GM19463 (cell line): Measurements from ENCODE around the gene MED13L.

ENCODE experiments used
- ATAC-seq: cut with Tn5 transposase; IDR thresholded peaks from one replicate; pipeline ENCODE4 v1.9.1; 2021; ENCODE audit warnings: mild to moderate bottlenecking, moderate library complexity; ENCODE audit not compliant: unreplicated experiment

MED13L gene

GRCh38 chr12:116216022-116216756 is 61.3 kb downstream of the MED13L start:
- no peak for ATAC-seq

DNA sequence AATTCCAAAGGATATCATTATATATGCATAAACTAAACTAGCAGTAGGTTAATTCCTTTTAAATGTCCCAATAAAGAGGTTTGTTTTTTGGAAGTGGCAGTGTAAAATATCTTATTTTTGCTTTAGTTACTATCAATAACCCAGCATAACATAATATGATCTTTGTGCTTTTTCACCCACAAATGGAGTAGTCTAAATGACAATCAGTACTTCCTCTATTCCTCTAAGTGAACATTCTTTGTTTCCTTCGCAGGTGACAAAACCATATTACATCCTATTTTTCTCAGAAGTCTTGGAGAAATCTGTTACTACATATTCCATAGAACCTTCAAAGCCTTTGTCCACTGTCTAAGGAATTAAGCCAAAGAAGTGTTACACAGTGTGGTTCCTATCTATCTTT is 62.5 kb downstream of the MED13L start:
- ATAC-seq = no peak

- ATAC-seq = no peak
These were observed 63.5 kb downstream of the MED13L start for GRCh38 chr12:116213885-116214527.

GRCh38 chr12:116213014-116213413 is 64.5 kb downstream of the MED13L start:
- no peak for ATAC-seq

GRCh38 chr12:116210762-116211161 is 66.7 kb downstream of the MED13L start:
- ATAC-seq = no peak

DNA sequence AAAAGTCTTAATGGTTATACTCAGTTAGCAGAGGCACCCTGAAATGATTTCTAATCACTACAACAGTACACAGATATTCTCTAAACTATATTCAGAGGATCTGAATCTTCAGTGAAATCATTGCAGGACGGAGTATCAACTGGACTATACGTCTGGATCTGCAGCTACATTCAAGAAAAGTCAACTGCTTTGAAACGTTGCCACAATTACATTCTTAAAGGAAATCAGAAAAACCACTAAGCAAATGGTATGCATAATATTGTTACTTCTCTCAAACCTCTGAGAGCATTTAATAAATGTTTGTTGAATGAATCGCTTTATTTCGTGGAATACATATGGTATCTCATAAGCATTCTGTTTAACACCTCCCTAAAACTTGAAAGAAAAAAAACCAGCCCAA is 67.4 kb downstream of the MED13L start:
- ATAC-seq = no peak

DNA sequence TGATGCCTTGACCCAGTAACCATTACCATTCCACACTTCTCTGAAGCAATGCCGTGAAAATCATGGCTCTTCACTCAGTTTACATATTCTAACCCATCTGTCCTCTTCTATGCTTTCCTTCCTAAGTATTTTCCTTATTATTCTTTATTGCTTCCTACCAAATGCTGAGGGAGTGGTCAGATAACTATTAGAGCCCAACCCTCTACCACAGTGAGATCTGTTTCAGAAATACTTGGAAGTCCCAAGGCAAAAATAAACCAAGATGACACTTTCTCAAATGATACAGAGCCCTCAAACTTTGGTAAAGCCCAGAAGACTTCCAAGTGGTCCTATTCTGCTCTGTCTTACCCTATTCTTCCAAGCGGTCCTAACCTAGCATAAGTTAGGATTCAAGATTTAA is 68.0 kb downstream of the MED13L start:
- no peak for ATAC-seq

DNA sequence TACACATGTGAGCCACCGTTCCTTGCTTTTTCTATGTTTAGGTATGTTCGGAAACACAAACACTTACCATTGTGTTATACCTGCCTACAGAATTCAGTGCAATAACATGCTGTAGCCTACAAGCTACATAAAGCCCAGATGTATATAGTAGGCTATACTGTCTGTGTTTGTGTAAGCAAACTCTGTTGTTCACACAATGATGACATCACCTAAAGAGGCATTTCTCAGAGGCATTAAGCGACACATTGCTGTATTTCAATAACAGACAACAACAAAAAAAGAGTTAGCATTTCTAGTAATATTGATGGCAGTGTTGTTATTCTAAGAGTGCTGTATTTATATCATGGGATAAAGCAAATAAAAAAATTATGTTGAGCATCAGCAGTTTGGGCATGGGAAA is 70.2 kb downstream of the MED13L start:
- ATAC-seq = no peak

GRCh38 chr12:116206828-116207227 is 70.7 kb downstream of the MED13L start:
- no peak for ATAC-seq

DNA sequence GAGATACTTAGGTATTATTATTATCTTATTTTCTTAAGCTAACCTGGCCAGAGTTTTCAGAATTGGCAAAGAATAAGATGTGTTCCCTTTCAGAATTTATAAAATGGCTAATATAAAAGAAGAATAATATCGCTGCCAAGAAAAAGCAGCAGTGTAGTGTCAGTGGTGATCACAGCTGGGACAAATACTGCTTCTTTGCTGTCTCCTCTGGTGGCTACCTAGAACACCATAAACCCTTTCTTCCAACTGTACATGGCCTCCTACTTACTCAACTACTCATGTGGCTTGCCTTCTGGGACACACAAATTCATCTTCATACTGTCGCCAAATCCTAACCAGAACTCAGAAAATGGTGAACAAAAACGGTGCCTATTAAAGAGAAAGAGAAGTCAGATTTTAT is 72.7 kb downstream of the MED13L start:
- ATAC-seq = no peak

GRCh38 chr12:116204169-116204568 is 73.3 kb downstream of the MED13L start:
- ATAC-seq = no peak

DNA sequence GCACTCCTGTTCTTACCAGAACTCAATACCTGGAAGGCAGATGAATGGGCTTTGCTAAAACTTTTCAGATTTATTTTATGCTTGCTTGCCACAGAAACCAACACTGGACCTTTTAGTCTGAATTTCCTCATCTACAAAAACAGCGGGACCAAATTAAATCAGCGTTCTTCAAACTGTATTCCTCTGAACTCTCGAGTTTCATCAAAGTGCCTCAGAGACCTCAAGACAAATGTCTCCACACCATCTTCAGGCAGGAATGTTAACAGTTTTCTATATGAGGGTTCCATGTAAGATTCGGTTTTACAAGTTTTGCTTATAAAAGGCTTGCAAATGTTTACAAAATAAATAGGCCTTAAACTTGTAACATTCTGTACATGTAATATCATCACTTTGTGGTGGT is 74.6 kb downstream of the MED13L start:
- ATAC-seq = no peak

DNA sequence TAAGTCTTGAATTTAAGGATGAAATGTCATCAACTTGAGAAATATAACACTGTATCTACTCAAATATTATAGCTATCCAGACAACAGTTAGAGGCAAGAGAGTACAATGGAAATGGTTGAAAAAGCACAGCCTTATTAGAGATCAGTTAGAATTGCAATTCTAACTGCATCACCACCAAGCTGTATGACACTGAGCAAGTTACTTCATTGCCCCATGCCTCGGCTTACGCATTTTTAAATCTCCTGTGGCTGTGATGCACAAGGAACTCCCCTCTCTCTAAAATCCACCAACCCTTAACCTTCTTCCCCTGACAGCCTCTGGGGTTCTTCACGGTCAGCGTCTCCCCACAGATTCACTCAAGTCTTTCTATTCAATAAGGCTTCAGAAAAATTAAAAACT is 75.1 kb downstream of the MED13L start:
- no peak for ATAC-seq

DNA sequence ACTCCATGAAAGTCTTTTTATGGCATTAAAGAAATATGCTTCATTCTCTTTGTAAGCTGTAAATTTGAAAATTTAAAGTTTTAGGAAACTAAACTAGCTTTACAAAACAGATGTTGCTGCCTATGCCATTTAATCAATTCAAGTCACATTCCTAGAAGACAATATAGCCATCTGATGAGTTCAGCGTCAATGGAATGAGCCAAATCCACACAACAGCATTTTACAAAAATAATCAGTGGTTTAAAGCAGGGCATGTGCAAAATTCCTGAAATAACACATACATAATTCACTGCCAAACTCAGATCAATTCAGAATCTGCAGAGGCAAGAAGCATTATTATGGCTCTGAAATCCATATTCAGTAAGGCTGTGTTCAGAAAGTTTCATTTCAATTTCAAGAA is 75.6 kb downstream of the MED13L start:
- ATAC-seq = no peak

GRCh38 chr12:116201359-116201758 is 76.1 kb downstream of the MED13L start:
- ATAC-seq = no peak

- ATAC-seq = no peak
These were observed 76.7 kb downstream of the MED13L start for GRCh38 chr12:116200812-116201211.

DNA sequence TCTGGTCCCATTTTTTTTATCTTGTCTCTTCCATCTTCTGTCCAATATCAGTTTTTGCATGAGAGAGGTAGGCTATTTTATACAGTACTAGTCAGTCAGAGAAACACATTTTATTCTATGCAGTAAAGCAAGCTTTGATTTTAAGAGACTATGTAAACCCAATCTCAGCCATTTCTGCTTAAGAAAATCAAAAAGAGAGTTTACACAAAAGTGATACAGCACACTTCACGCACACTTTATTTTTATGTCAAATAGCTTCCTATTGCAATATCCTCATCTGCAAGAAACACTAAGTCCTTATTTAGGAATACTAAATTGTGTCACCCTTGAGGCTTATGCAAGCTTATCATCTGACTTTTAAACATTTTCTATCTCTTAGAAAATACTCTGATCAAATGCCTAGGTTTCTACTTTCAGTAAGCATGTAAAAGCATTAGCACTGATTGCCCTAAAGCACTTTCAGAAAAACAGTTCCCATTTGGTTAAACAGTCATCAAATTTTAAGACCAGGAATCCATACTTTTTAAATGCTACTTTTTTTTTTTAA is 78.3 kb downstream of the MED13L start:
- ATAC-seq = no peak

DNA sequence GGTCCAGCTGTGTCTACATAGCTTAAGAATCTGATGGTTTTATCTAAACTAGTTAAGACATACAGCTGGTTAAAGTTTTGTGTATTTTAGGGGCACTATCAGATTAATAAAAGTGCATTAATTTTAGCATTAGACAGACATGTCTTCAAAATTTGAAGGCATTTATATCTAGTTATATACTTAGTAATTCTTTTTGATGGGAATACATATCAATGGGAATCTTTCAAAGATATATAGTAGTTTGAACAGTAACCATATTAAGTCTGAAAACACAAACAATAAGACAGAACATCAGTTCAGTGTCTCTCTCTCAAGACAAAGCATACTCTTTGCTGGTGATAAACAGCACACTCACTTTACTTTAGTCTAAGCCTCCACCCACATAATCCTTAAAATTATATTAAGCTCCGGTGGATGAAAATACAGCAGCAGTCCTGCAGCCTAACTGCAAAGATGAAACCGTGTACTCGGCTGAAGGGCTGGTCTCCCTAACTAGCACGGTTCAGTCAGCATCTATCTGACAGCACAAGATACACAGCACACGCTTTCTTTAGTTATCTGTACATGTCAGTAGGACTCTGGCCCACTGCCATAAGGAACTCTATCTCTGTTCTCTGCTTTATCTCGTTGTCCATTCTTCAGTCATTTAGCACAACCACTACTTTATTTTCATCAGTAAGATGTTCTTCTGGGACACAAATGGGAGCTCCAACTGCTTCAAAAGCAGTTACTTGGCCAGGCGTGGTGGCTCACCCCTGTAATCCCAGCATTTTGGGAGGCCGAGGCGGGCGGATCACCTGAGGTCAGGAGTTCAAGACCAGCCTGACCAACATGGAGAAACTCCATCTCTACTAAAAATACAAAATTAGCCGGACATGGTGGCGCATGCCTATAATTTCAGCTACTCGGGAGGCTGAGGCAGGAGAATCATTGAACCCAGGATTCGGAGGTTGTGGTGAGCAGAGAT is 80.5 kb downstream of the MED13L start:
- ATAC-seq = no peak

- ATAC-seq = no peak
These were observed 81.3 kb downstream of the MED13L start for GRCh38 chr12:116196226-116196625.

DNA sequence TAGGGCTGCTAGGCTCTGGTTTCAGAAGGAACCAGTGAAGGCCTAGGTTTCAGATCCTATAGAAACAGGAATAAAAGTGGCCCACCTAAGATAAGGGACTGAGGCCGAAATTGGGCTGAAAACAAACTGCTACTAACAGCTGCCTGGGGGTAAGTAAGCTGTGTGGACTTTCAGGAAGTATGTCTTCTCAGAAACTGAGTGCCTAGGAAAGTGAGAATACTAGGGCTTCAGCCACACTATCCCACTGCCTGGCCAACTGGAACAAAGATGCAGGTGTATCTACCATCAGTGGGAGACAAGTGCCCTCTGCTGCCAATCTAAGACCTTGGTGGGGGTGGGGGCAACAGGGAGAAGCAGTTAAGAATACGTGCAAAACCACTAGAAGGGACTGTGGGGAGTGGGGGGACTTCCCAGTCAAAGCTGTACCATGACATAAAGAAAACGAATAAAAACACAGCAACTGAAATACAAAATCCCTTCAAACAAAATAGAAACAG is 82.5 kb downstream of the MED13L start:
- ATAC-seq = peak; percentile 79

DNA sequence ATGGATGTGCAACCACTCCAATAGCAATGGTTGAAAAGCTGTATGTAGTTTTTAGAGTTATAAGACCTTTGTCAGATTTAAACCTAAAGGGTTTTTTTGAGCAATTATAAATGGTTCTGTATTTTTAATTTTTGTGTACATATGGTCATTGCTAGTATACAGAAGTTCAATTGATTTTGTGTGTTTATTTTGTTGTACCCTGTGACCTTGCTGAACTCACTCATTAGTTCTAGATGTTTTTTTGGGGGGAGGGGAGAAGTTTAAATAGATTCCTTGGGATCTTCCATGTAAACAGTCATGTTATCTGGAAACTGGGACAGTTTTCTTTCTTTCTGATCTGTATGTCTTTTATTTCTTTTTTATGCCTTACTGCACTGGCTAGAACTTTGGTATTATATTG is 87.8 kb downstream of the MED13L start:
- ATAC-seq = no peak
